Mesothelial cell of epicardium (in vitro differentiated cells): Measurements from ENCODE around the gene THNSL1. TPM values are rescaled to one million over a fixed set of nuclear protein-coding genes. Genes with fewer than 3 reads are reported as not detected.

Experiments
- DNase-seq, 2 experiments: peaks; one replicate each; pipeline ENCODE4 v3.0.0; 2021; ENCODE audit warnings: low spot score in 2 of 2; ENCODE audit not compliant: unreplicated experiment in 2 of 2
- H3K27ac Mint-ChIP-seq: 2 replicates; pipeline ENCODE4 v1.8.0; 2021; ENCODE audit warnings: mixed read lengths
- H3K27me3 Mint-ChIP-seq: 2 replicates; pipeline ENCODE4 v1.8.0; 2021; ENCODE audit warnings: low read depth, mixed read lengths
- H3K36me3 Mint-ChIP-seq: 2 replicates; pipeline ENCODE4 v1.8.0; 2021; ENCODE audit warnings: mixed read lengths
- H3K4me1 Mint-ChIP-seq: 2 replicates; pipeline ENCODE4 v1.8.0; 2021; ENCODE audit warnings: mixed read lengths
- H3K4me3 Mint-ChIP-seq: 2 replicates; pipeline ENCODE4 v1.8.0; 2021; ENCODE audit warnings: mild to moderate bottlenecking, moderate library complexity, mixed read lengths
- H3K9me3 Mint-ChIP-seq: 2 replicates; pipeline ENCODE4 v1.8.0; 2021; ENCODE audit warnings: mixed read lengths
- total RNA-seq: library from RNA; stranded (reverse); gene quantifications from 3 replicates; pipeline ENCODE4 v1.2.1, GENCODE V29; 2021
- TF ChIP-seq, protein P1 (sequence below): fragments of 200-600 bp; sonication (generic); IDR thresholded peaks from one replicate; pipeline ENCODE4 v1.5.0; 2021; ENCODE audit warnings: antibody characterized with exemption; ENCODE audit not compliant: unreplicated experiment

THNSL1 gene
- total RNA-seq, 1 donor from 2014 or later = 7.4 TPM

DNA sequence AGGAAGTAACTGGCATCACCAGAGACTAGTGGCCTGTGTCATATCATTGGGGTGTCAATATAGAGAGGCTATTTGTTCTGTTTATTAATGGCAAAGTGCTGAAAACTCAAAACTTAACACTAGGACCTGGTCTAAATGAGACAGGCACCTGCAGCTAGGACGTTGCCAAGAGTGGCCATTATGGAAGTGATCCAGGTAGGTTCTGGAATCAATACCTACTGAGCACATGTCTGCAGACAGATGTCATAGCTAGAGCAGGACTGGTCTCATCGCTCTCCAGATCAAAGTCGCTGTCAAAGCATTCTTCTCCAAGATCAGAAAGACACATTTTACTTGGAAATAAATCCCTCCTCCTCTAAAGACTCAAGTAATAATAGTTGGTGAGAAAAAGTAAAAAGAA is 40.3 kb downstream of the THNSL1 start:
- no peak for DNase-seq
- Mint-ChIP-seq H3K27me3 (no peaks in the 10 kb centered on the region), H3K27ac (no peak overlapping the region), H3K4me1 (peaks cover 12% of the 10 kb centered on the region), H3K4me3 (no peak overlapping the region), H3K9me3 (no peaks in the 10 kb centered on the region), H3K36me3 (no peaks in the 10 kb centered on the region)
- TF ChIP-seq, protein P1, sequence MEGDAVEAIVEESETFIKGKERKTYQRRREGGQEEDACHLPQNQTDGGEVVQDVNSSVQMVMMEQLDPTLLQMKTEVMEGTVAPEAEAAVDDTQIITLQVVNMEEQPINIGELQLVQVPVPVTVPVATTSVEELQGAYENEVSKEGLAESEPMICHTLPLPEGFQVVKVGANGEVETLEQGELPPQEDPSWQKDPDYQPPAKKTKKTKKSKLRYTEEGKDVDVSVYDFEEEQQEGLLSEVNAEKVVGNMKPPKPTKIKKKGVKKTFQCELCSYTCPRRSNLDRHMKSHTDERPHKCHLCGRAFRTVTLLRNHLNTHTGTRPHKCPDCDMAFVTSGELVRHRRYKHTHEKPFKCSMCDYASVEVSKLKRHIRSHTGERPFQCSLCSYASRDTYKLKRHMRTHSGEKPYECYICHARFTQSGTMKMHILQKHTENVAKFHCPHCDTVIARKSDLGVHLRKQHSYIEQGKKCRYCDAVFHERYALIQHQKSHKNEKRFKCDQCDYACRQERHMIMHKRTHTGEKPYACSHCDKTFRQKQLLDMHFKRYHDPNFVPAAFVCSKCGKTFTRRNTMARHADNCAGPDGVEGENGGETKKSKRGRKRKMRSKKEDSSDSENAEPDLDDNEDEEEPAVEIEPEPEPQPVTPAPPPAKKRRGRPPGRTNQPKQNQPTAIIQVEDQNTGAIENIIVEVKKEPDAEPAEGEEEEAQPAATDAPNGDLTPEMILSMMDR = no peak

DNA sequence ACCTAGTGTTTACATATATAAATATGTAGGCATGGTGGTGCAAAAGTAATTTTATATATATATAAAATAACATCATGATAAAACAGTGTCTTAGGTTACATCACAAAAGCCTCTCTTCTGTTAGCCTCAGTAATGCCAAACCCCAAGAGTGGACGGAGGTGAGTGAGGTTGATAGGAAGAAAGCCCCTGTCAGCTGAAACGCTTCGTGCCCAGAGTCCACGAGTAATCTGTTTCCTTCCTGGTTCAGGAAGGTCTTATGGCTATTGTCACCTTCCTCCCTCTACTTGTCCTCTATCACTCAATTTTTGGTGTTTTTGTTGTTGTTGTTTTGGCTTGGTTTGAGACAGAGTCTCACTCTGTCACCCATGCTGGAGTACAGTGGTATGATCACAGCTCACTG is 41.5 kb downstream of the THNSL1 start:
- Mint-ChIP-seq H3K4me1 (peaks cover 21% of the 10 kb centered on the region), H3K4me3 (no peak overlapping the region), H3K27me3 (no peaks in the 10 kb centered on the region), H3K9me3 (no peaks in the 10 kb centered on the region), H3K27ac (no peak overlapping the region), H3K36me3 (no peaks in the 10 kb centered on the region)
- TF ChIP-seq, protein P1 = no peak
- no peak for DNase-seq

DNA sequence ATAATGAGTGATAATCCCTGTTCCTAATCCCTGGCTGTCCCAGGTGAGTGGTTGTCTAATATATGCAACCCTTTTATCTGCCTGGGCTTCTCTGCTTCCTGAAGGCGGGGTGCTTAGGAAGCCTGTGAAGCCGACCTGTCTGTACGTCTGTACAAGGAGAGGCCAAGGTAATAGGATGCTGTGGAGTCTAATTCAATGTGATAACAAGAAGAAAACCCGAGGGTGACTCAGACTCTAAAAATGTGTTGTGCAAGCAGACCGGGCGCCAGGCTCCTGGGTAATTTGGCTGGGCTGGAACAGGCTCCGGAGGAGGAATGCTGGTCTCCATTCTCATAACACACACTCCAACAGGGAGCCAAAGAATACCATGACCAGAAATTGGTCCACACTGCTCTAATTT is 43.6 kb downstream of the THNSL1 start:
- Mint-ChIP-seq H3K27me3 (no peaks in the 10 kb centered on the region), H3K4me3 (no peak overlapping the region), H3K27ac (peak overlapping the region; percentile 40), H3K4me1 (peaks cover 21% of the 10 kb centered on the region), H3K9me3 (no peaks in the 10 kb centered on the region), H3K36me3 (no peaks in the 10 kb centered on the region)
- TF ChIP-seq, protein P1 = no peak
- peak; percentile 24 to 43 for DNase-seq

DNA sequence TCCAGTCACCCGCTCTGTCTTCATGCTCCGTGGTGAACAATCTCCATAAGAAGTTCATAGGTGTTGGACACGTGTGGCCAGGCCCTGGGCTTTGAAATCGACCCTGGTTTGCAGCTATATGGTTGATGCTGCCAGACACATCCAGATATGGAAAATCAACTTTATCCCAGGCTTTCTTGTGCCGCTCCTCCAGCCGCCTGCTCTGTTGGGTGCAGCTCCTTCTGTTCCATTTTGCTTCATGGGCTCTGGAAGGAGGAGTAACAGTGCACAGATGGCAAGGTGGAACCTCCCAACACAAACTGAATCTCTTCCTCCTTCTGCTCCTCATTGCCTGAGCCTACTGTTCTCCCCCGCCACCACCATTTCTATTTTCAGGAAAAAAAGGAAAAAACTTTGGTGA is 44.7 kb downstream of the THNSL1 start:
- Mint-ChIP-seq H3K4me1 (peaks cover 21% of the 10 kb centered on the region), H3K27ac (no peak overlapping the region), H3K4me3 (no peak overlapping the region), H3K9me3 (peaks cover 8% of the 10 kb centered on the region), H3K36me3 (no peaks in the 10 kb centered on the region), H3K27me3 (no peaks in the 10 kb centered on the region)
- DNase-seq = no peak
- TF ChIP-seq, protein P1 = no peak

DNA sequence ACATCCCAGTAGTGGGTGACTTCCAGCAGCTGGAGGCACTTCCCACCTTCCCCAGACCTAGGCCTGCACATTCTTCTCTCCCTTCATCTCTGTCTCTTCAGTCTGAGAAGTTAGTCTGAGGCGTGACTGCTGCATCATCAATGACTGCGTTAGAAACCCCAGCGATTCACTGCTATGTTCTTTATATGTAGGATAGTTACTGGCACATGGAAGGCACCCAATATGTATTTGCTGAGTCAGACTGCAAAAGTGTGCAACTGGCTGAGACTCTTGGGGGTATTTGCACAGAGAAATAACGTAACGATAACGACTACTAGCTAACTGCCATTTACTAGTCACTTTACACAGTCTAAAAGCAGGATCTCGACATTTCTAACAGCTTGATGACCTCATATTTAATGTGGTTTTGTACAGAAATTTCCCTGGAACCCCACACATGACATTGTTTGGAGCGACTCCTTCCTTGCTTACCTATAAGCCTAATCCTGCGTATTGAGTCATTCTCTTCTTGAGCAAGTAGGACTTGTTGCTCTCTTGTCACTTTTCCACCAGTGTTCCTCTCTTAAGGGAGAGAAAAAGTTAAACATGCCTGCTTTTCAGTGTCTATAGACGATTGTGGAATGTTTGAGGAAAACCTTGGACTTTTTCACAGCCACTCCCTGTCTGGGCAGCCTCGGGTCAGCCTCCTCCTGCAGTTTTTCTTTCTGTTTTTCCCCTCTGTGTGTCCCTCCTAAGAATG is 45.5 kb downstream of the THNSL1 start:
- Mint-ChIP-seq H3K4me1 (peaks cover 21% of the 10 kb centered on the region), H3K27ac (peak overlapping the region; percentile 92), H3K9me3 (peaks cover 8% of the 10 kb centered on the region), H3K27me3 (no peaks in the 10 kb centered on the region), H3K4me3 (no peak overlapping the region), H3K36me3 (no peaks in the 10 kb centered on the region)
- no peak for DNase-seq
- TF ChIP-seq, protein P1 = no peak
